Spleen (tissue), 13 donors: ENCODE measurements around the gene NOA1. TPM values are rescaled to one million over a fixed set of nuclear protein-coding genes. Genes with fewer than 3 reads are reported as not detected.

ENCODE experiments used
- DNase-seq: peaks from one replicate; pipeline ENCODE4 v3.0.0-alpha.2; 2020
- H3K27ac ChIP-seq, 8 donors: fragments of 200-600 bp; sonication (generic) in 7 of 8; 1 replicate in 4 of 8; 2 replicates in 4 of 8; pipeline versions ENCODE4 v1.5.0 to v1.8.0; 2016 to 2021; ENCODE audit warnings: inconsistent platforms in 4 of 8, mild to moderate bottlenecking in 4 of 8, moderate library complexity in 1 of 8
- H3K27me3 ChIP-seq, 7 donors: fragments of 200-600 bp; sonication (generic) in 6 of 7; replicated peaks in 1 of 7; 1 replicate in 4 of 7; 2 replicates in 3 of 7; pipeline versions ENCODE4 v1.5.0 to v1.8.0; 2016 to 2021; ENCODE audit warnings: inconsistent platforms in 3 of 7, mild to moderate bottlenecking in 1 of 7
- H3K36me3 ChIP-seq, 6 donors: fragments of 200-600 bp; sonication (generic) in 5 of 6; 1 replicate in 4 of 6; 2 replicates in 2 of 6; pipeline versions ENCODE4 v1.5.0 to v1.8.0; 2016 to 2021; ENCODE audit warnings: inconsistent platforms in 2 of 6
- H3K4me1 ChIP-seq, 6 donors: fragments of 200-600 bp; sonication (generic) in 5 of 6; 1 replicate in 3 of 6; 2 replicates in 3 of 6; pipeline versions ENCODE4 v1.5.0 to v1.8.0; 2016 to 2021; ENCODE audit warnings: inconsistent platforms in 3 of 6
- H3K4me3 ChIP-seq, 8 donors: fragments of 200-600 bp; sonication (generic) in 7 of 8; 1 replicate in 4 of 8; 2 replicates in 4 of 8; pipeline versions ENCODE4 v1.5.0 to v1.8.0; 2016 to 2021; ENCODE audit warnings: inconsistent platforms in 4 of 8, mild to moderate bottlenecking in 4 of 8, moderate library complexity in 2 of 8
- H3K9me3 ChIP-seq, 8 donors: fragments of 200-600 bp; sonication (generic) in 7 of 8; 1 replicate in 4 of 8; 2 replicates in 4 of 8; pipeline versions ENCODE4 v1.5.0 to v1.8.0; 2016 to 2021; ENCODE audit warnings: inconsistent platforms in 4 of 8
- POLR2A ChIP-seq, 3 donors: fragments of 450-650 bp; IDR thresholded peaks; one replicate each; pipeline ENCODE4 v1.5.1; 2017; ENCODE audit warnings: antibody characterized with exemption in 3 of 3, mild to moderate bottlenecking in 1 of 3
- POLR2AphosphoS5 ChIP-seq, 3 donors: sonication (generic); formaldehyde crosslinking; IDR thresholded peaks; one replicate each; pipeline ENCODE4 v1.5.1; 2017; ENCODE audit warnings: antibody characterized with exemption in 3 of 3
- WGBS, 5 donors: extraction: QIAGEN DNeasy Blood & Tissue Kit in 3 of 5; methylation state at CpG; one replicate each; pipeline versions ENCODE4 v1.1.5 to v1.1.7; 2013 to 2018; 5-methylcytosine and 5-hydroxymethylcytosine counted together
- intact Hi-C: fragments of 100-400 bp; cut with DNase I; formaldehyde crosslinking; loops from one replicate; pipeline ENCODE4 v1.15.0; 2023; ENCODE audit warnings: low total_unique reads
- long read RNA-seq, 2 donors: transcript quantifications; one replicate each; lab custom pipeline, GENCODE V29; 2026
- polyA plus RNA-seq, 3 donors: library from polyadenylated mRNA; stranded (reverse); fragments of 200-250 nt; gene quantifications; one replicate each; pipeline ENCODE4 v1.2.1, GENCODE V29; 2013
- total RNA-seq, 7 donors: library from RNA; depleted of rRNA in 3 of 7; stranded (reverse); fragments of >200 nt in 3 of 7; fragmentation: NEBNext Ultra II Directional in 4 of 7; extraction: Animal tissue kit (Norgen Biotek cat#: 25700) in 4 of 7; gene quantifications; one replicate each; pipeline versions ENCODE4 v1.1.0 to v1.2.1, GENCODE V29; 2016 to 2021
- TF ChIP-seq, protein P1 (sequence below), 11 experiments: fragments of 200-600 bp in 7 of 11; fragments of 450-650 bp in 4 of 11; sonication (generic) in 4 of 11; IDR thresholded peaks in 8 of 11; conservative IDR thresholded peaks in 3 of 11; 1 replicate in 7 of 11; 2 replicates in 4 of 11; pipeline versions ENCODE4 v1.4.0 to v1.8.0; 2016 to 2021; ENCODE audit warnings: antibody characterized with exemption in 11 of 11, inconsistent platforms in 4 of 11, mild to moderate bottlenecking in 1 of 11
- donor health status: healthy with polysubstance abuse.
- donor health status: DM: no; HTN: no; CAD: no; lungs with moderate emphysema.
- donor health status: DM: no; HTN: no; CAD: no.
- donor health status: Bipolar disorder and iron deficiency.
- donor health status: healthy.
- donor health status: DM: no; HTN: no; CAD: no.
- donor health status: DM: yes; HTN: yes; CAD: no.

Gene NOA1
- total RNA-seq (10 to 100 TPM; 12.2 to 21.4 (median 15.8) TPM), polyA plus RNA-seq (10 to 100 TPM in 1 of 3 donors, 1 to 10 TPM in 2; 7.4 to 11.4 (median 8.6) TPM)
- long read RNA-seq, donor 1, transcript NOA1-201 (7 exons, 3,415 nt) = major isoform, 10 of 84 reads
- long read RNA-seq, donor 1, partial matches to known transcripts = 74 of 84 reads
- long read RNA-seq, donor 1, other reads (novel, unspliced or antisense) = 0 of 84 reads
- long read RNA-seq, donor 2, transcript NOA1-201 (7 exons, 3,415 nt) = major isoform, 11 of 17 reads
- long read RNA-seq, donor 2, partial matches to known transcripts = 6 of 17 reads
- long read RNA-seq, donor 2, other reads (novel, unspliced or antisense) = 0 of 17 reads

DNA sequence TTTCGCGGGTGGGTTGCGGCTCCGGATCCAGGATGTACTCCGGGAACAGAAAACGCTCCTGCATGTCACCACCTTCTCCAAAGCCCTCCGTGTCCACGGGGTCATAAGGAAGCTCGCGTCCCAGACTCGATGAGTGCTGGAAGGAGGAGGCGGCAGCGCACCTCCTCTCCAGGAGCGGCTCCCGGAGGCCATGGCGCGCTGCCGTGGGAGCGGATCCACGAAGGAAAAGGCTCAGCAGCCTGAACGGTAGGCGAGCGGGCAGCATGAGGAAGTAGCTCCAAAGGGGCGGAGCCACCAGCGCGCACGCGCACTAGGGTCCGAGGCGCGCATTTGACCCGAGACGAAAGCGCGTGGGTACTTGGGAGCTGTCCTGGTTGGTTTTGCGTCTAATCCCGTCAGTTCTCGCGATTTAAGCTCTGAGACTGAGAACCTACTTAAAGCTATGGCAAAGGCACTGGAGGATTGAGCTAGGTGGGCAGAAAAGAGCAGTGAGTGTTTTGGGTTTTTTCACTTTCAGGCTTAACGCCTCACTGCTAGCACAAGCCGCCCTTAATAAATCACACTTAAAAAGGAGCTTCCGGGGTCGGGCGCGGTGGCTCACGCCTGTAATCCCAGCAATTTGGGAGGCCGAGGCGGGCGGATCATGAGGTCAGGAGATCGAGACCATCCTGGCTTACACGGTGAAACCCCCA lies at the start of gene NOA1:
NOA1 (minus strand) TSS at position 286 of the 692 bp plus-strand sequence; CDS start at position 265, 21 bp downstream.
- Histone ChIP-seq H3K9me3 (peaks cover 0 to 15% (median 9%) of the 10 kb centered on the region in 8 donors), H3K4me3 (peak within 1 kb of the TSS; percentile 85 to 99 (median 98)), H3K4me1 (peaks cover 43 to 75% (median 60%) of the 10 kb centered on the region in 6 donors), H3K27me3 (no peaks in the 10 kb centered on the region), H3K27ac (peak within 1 kb of the TSS; percentile 75 to 95 (median 94)), H3K36me3 (peaks cover 0 to 31% (median 17%) of the 10 kb centered on the region in 6 donors)
- DNase-seq = peak; percentile 99
- TF ChIP-seq POLR2A (IDR thresholded peaks at IDR 0.05) = peak in 1 of 3 donors; percentile 48
- TF ChIP-seq POLR2AphosphoS5 (IDR thresholded peaks at IDR 0.05) = peak; percentile 92 to 97 (median 95)
- TF ChIP-seq, protein P1, sequence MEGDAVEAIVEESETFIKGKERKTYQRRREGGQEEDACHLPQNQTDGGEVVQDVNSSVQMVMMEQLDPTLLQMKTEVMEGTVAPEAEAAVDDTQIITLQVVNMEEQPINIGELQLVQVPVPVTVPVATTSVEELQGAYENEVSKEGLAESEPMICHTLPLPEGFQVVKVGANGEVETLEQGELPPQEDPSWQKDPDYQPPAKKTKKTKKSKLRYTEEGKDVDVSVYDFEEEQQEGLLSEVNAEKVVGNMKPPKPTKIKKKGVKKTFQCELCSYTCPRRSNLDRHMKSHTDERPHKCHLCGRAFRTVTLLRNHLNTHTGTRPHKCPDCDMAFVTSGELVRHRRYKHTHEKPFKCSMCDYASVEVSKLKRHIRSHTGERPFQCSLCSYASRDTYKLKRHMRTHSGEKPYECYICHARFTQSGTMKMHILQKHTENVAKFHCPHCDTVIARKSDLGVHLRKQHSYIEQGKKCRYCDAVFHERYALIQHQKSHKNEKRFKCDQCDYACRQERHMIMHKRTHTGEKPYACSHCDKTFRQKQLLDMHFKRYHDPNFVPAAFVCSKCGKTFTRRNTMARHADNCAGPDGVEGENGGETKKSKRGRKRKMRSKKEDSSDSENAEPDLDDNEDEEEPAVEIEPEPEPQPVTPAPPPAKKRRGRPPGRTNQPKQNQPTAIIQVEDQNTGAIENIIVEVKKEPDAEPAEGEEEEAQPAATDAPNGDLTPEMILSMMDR (IDR thresholded peaks at IDR 0.05 in 8 of 11, conservative IDR thresholded peaks at IDR 0.05 in 3 of 11) = peak in 1 of 11 experiments; percentile 5
- WGBS, 5 donors = 0 to 1% (median 0%) methylated on average over 37 to 51 of the region's 51 CpGs
- intact Hi-C loops = loop anchor here (5.0 kb wide), 1 partner anchor 70 kb away; the partner anchor contains the start of gene REST

- no peak overlapping the region for H3K27ac ChIP-seq
- no peaks in the 10 kb centered on the region for H3K9me3 ChIP-seq
- H3K27me3 ChIP-seq = no peaks in the 10 kb centered on the region
- DNase-seq = no peak
- H3K4me1 ChIP-seq = peaks cover 0 to 17% (median 7%) of the 10 kb centered on the region in 6 donors
- intact Hi-C loops = no loop called here
- no peak overlapping the region for H3K4me3 ChIP-seq
- TF ChIP-seq POLR2AphosphoS5 (IDR thresholded peaks at IDR 0.05) = no peak
- TF ChIP-seq, protein P1 (IDR thresholded peaks at IDR 0.05 in 8 of 11, conservative IDR thresholded peaks at IDR 0.05 in 3 of 11) = no peak
- no peak for TF ChIP-seq POLR2A (IDR thresholded peaks at IDR 0.05)
- peaks cover 5 to 100% (median 90%) of the 10 kb centered on the region in 6 donors for H3K36me3 ChIP-seq
- 85 to 94% (median 90%) methylated on average over 4 of the region's 4 CpGs for WGBS, 5 donors
Observed at GRCh38 chr4:57023104-57023503, 45.7 kb upstream of the NOA1 start.

DNA sequence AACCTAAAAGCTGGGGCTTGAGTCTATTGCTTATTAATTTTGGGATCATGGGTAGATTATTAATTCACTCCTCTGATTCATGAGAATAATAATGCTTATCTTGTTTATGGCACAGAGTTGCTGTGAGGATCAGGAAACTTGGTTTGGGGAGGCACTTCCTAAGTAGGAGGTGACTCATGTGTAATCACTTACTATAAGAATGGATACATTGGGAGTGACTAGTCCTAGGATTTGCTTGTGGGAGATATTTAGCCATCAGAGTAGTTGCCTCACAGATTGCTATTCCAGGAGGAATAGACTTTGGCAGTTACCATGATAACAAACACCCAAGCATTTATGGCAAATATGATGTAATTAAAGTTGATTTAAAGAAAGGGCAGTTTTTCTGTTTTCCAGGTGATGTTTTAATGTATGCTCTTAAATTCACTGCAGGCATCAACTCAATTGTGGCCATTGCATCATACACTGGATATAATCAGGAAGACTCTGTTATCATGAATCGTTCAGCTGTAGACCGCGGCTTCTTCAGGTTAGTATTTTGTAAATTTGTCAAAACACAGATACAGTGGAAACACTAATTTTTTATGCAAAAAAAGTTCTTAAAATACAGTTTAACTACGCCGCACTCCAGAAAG lies 43.2 kb upstream of the NOA1 start:
- Histone ChIP-seq H3K36me3 (peaks cover 10 to 100% (median 88%) of the 10 kb centered on the region in 6 donors), H3K4me3 (no peak overlapping the region), H3K27ac (peak overlapping the region in 5 of 8 donors; percentile 9 to 52 (median 31)), H3K4me1 (peaks cover 0 to 17% (median 7%) of the 10 kb centered on the region in 6 donors), H3K9me3 (no peaks in the 10 kb centered on the region), H3K27me3 (no peaks in the 10 kb centered on the region)
- no peak for DNase-seq
- TF ChIP-seq POLR2AphosphoS5 (IDR thresholded peaks at IDR 0.05) = no peak
- TF ChIP-seq, protein P1 (IDR thresholded peaks at IDR 0.05 in 8 of 11, conservative IDR thresholded peaks at IDR 0.05 in 3 of 11) = no peak
- no peak for TF ChIP-seq POLR2A (IDR thresholded peaks at IDR 0.05)
- WGBS, 5 donors = 75 to 98% (median 94%) methylated on average over 5 of the region's 5 CpGs
- intact Hi-C loops = no loop called here
